Activated CD8-positive, alpha-beta memory T cell treated with anti-CD3 and anti-CD28 coated beads, Interleukin-2, amount 50 U/mL, for 4 hours (primary cell): Measurements from ENCODE around the gene OR9A2.
"Not testable (repeated sequence)": the region's sequence is repeated elsewhere in the genome, so short reads cannot be mapped to it uniquely, and the experiment has no call there.

Experiments
- DNase-seq: peaks from one replicate; pipeline ENCODE4 v3.0.0-alpha.2; 2020

OR9A2 gene

GRCh38 chr7:143016996-143017395 lies 9.9 kb downstream of the OR9A2 start:
- DNase-seq = no peak

DNA sequence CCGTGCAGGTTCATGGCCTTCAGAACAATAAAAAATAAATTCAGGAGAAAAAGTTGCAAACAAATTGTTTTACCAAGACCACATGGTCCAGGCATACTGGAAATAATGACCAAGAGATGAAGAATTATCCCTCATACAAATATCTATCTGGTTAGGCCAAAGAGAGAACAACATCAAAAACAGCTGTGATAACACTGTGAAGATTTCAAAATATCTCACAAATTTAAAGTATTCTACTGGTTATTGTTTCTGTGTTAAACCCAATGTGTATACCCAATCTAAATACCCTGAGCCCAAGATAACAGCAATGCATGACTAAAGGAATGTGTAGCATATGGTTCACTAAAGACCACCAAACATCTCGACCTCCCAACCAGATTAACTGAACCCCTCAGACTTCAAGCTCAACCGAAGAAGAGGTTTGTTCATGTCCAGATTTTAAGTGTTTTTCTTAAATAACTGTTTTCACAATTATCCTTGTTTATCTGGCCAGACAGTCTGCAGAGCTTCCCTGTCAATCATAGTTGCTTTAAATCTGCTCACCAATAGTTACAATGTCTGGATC lies 10.9 kb downstream of the OR9A2 start:
- DNase-seq = no peak

- no peak for DNase-seq
These were observed 11.8 kb downstream of the OR9A2 start for GRCh38 chr7:143015084-143015483.

DNA sequence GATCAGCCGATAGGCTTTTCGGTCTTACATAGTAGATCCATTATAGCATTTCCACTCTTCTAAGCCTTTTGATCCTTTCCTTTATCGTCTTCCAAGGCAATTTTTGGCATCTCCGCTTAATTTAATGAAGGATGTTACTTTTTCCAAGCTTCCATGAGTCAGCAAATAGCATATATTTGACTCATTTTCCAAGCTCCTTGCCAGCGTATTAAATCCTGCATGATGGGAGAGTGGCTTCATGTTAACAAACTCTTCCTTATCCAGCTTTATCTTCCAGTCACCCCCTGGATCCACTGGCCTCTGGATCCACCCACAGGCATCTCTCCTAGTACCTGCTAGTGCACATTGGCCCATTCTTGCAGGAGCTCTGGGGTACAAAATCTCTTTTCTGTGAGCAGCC lies 13.0 kb downstream of the OR9A2 start:
- no peak for DNase-seq

DNA sequence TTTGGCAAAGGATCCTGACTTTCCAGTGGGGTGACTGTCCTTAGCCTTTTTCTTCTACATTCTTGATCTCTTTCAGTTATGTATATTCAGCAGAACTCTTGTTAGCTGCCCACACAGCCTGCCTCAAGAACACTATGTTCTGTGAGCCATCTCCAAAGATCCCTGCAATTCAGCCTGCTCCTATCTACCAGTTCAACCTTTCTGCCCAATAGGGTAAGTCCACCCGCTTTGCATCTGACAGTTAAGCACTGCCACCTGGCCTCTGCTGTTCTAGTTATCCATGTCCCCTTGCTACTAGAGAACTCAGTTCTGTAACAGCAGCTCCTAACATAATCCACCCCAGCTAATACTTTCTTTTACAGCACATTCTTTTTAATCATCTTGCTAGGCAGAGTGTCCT lies 13.5 kb downstream of the OR9A2 start:
- no peak for DNase-seq

GRCh38 chr7:143012409-143012808 lies 14.5 kb downstream of the OR9A2 start:
- DNase-seq = no peak

DNA sequence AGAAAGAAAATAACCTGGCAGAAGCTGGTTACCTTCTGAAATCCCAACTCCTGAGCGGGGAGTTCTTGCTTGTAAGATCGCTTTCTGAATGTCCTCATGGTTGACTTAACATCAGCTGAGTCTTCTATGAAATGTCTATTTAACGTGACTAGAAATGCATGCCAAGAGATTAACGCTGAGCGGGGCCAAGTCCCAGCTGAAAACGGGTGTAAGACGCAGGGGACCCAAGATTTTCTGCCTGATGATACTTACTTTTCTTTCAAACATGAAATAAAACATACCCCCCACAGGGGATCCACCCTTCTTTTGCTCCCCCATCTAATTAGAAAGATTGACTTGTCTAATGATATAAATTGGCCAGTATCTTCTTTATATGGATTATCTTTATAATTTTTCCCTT lies 14.9 kb downstream of the OR9A2 start:
- no peak for DNase-seq

GRCh38 chr7:143008007-143008901 lies 18.7 kb downstream of the OR9A2 start:
- peak; percentile 85 for DNase-seq

DNA sequence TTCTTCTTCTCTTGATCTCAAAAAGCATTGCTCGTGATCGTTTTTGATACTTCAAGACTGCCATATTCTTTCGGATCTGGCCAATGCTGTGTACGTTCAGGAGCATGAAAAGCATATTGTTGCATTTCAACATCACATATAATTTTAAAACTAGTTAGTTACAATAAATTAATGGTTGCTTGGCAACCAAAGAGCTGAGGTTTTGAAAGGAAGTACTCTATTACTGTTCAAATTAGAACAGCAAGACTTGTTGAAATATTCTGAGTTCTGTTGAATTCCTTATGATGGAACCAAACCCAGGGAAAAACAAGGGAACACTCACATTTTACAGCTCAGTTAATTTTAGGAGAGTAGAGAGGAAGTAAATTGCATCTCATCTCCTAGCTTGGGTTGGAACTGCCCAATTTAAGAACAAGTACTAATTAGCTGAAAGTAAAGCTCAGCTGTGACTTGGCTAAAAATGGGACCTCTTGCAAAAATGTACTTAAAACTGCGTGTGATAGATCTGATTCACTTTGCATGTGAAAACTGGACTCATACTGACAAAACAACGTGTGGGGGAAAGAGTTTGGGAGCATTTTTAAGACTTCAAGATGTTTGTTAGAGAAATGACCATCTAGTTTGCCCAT lies 21.2 kb downstream of the OR9A2 start:
- DNase-seq = no peak

- no peak for DNase-seq
These were observed 23.4 kb downstream of the OR9A2 start for GRCh38 chr7:143003393-143004051.

DNA sequence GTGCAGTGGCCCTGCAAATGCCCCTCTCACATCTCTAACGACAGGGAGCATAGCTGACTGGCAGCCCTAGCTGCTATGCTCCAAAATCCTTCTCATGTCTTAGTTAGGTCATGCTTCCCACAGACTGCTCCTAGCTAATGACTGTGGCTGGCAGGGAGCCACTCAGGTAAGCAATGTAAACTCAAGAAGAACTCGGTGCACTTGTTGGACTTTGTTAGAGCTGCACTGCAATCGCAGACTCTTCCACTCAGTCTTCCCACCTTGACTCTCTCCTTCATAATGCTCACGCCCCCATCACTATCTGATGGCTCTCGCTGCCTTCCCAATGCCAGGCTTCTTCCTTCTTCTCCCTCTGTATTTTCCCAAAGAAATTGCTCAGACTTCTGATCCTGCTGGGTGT lies 24.0 kb downstream of the OR9A2 start:
- no peak for DNase-seq

DNA sequence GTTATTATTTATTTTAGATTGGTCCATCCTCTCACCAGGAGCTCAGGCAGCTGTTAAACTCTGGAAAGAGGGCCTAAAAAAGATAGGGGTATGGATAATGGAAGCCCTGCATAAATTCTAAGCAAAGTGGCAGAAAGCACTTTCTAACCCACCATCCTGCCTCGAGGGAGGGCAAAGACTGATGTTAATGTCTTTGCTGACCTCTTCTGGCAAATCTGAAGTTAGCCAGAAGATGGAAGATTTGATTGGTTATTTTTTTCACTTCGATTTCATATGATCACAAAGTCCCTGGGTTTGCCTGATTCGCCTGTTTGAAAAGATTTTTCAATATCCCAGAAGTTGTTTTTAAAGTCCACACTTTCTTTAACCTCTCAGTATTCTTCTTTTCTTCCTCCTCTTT lies 24.8 kb downstream of the OR9A2 start:
- DNase-seq = no peak

GRCh38 chr7:143000648-143001047 lies 26.3 kb downstream of the OR9A2 start:
- DNase-seq = no peak

DNA sequence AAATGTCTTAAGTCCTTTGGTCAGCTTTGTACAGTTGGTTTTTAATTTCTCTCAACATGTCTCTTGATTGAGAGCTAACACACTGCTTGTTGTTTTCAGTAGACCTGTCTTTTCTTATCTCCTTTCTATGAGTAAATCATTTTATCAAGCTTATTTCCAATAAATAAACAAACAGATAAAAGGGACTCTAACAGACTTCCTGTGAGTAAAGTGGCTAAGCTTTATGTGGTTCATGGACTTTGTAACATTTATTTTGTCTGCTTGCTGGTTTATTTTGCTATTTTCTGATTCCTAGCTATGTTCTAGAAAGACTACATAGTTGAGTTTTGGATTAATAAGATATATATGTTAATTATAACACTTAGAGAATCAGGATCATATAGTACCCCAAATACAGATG lies 27.1 kb downstream of the OR9A2 start:
- DNase-seq = no peak

DNA sequence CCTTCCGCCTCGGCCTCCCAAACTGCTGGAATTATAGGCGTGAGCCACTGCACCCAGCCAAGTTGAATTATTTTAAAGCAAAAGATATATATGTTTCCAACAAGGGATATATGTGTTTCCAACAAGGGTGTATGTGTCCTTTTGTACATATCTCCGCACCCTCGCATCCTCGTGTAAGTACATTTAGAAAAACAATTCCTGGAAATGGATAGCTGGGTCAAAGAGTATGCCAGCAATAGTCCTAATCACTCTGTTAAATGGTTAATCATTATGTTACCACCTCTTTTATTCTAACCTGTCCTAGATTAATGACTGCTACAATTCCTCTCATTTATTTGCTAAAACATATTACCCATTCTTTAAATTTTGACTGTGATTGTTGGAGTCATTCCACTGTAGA lies 28.0 kb downstream of the OR9A2 start:
- DNase-seq = no peak

- DNase-seq = no peak
These were observed 29.4 kb downstream of the OR9A2 start for GRCh38 chr7:142997456-142997989.

- no peak for DNase-seq
These were observed 34.5 kb downstream of the OR9A2 start for GRCh38 chr7:142992427-142992826.

GRCh38 chr7:142984297-142984696 lies 42.6 kb downstream of the OR9A2 start:
- DNase-seq = no peak

GRCh38 chr7:142983825-142984224 lies 43.1 kb downstream of the OR9A2 start:
- no peak for DNase-seq

GRCh38 chr7:142978402-142978801 lies 48.5 kb downstream of the OR9A2 start:
- DNase-seq = not testable (repeated sequence)
